Sigmoid colon (tissue), 7 donors: ENCODE data around the gene ARHGAP22. TPM values are rescaled to one million over a fixed set of nuclear protein-coding genes. Genes with fewer than 3 reads are reported as not detected.

Experiments used
- DNase-seq: peaks from one replicate; pipeline ENCODE4 v3.0.0-alpha.2; 2019
- H3K27ac ChIP-seq, 4 donors: fragments of 200-600 bp; sonication (generic); one replicate each; pipeline ENCODE4 v1.5.1; 2016 to 2019; ENCODE audit warnings: mild to moderate bottlenecking in 1 of 4
- H3K27me3 ChIP-seq, 3 donors: fragments of 200-600 bp; sonication (generic); one replicate each; pipeline ENCODE4 v1.5.1; 2019; ENCODE audit warnings: mild to moderate bottlenecking in 1 of 3
- H3K36me3 ChIP-seq, 4 donors: fragments of 200-600 bp; sonication (generic); one replicate each; pipeline ENCODE4 v1.5.1; 2016 to 2019
- H3K4me1 ChIP-seq, 4 donors: fragments of 200-600 bp; sonication (generic); one replicate each; pipeline ENCODE4 v1.5.1; 2017 to 2019
- H3K4me3 ChIP-seq, 4 donors: fragments of 200-600 bp; sonication (generic); one replicate each; pipeline ENCODE4 v1.5.1; 2017 to 2019; ENCODE audit warnings: mild to moderate bottlenecking in 2 of 4, moderate library complexity in 1 of 4
- H3K9me3 ChIP-seq, 4 donors: fragments of 200-600 bp in 3 of 4; sonication (generic) in 3 of 4; one replicate each; pipeline versions ENCODE4 v1.5.1 to v1.6.1; 2013 to 2019
- CTCF ChIP-seq, 4 experiments: fragments of 450-650 bp in 3 of 4; fragments of 200-600 bp in 1 of 4; IDR thresholded peaks; one replicate each; pipeline ENCODE4 v1.5.1; 2016 to 2019; ENCODE audit warnings: antibody characterized with exemption in 4 of 4, mild to moderate bottlenecking in 3 of 4, moderate library complexity in 2 of 4
- EP300 ChIP-seq, 4 donors: sonication (generic); formaldehyde crosslinking; IDR thresholded peaks; one replicate each; pipeline ENCODE4 v1.6.1; 2017; ENCODE audit warnings: antibody characterized with exemption in 4 of 4
- POLR2A ChIP-seq, 2 donors: fragments of 450-650 bp; IDR thresholded peaks; one replicate each; pipeline ENCODE4 v1.6.1; 2016; ENCODE audit warnings: antibody characterized with exemption in 2 of 2, mild to moderate bottlenecking in 2 of 2, moderate library complexity in 2 of 2
- POLR2AphosphoS5 ChIP-seq, 4 donors: sonication (generic); formaldehyde crosslinking; IDR thresholded peaks; one replicate each; pipeline ENCODE4 v1.6.1; 2017; ENCODE audit warnings: antibody characterized with exemption in 4 of 4
- WGBS, 2 donors: extraction: QIAGEN DNeasy Blood & Tissue Kit; methylation state at CpG; one replicate each; pipeline ENCODE4 v1.1.7; 2013; 5-methylcytosine and 5-hydroxymethylcytosine counted together
- intact Hi-C: fragments of 100-400 bp; cut with DNase I; formaldehyde crosslinking; loops from one replicate; pipeline ENCODE4 v1.15.1; 2023
- polyA plus RNA-seq, 3 donors: library from polyadenylated mRNA; stranded (reverse); fragments of 200-250 nt; gene quantifications; one replicate each; pipeline ENCODE4 v1.2.3, GENCODE V29; 2013
- total RNA-seq, 4 donors: library from RNA; depleted of rRNA; stranded (reverse); fragments of >200 nt; gene quantifications; one replicate each; pipeline ENCODE4 v1.1.0, GENCODE V29; 2016
- donor health status: healthy with polysubstance abuse.
- donor health status: Bipolar disorder and iron deficiency.
- donor health status: healthy.

Gene ARHGAP22
- total and polyA plus RNA-seq, 7 donors, result 1.2 to 6.4 (median 3.1) TPM

- no peak for DNase-seq
- WGBS, 2 donors, result 79 to 81% methylated on average over 3 of the region's 3 CpGs
Observed at GRCh38 chr10:48554656-48555055, 50.2 kb downstream of the ARHGAP22 start.

GRCh38 chr10:48554246-48554645 lies 50.6 kb downstream of the ARHGAP22 start:
- H3K9me3 ChIP-seq, result no peaks in the 10 kb centered on the region
- WGBS, 2 donors, result 86 to 94% methylated on average over 3 of the region's 3 CpGs
- H3K4me3 ChIP-seq, result no peak overlapping the region
- no peak for DNase-seq
- H3K4me1 ChIP-seq, result peaks cover 0 to 31% (median 20%) of the 10 kb centered on the region in 4 donors
- intact Hi-C loops, result no loop called here
- no peaks in the 10 kb centered on the region for H3K27me3 ChIP-seq
- H3K27ac ChIP-seq, result peak overlapping the region in 3 of 4 donors; percentile 29 to 58 (median 44)
- TF ChIP-seq POLR2A (IDR thresholded peaks at IDR 0.05) (no peak), EP300 (IDR thresholded peaks at IDR 0.05) (no peak), POLR2AphosphoS5 (IDR thresholded peaks at IDR 0.05) (no peak), CTCF (IDR thresholded peaks at IDR 0.05) (no peak)
- no peaks in the 10 kb centered on the region for H3K36me3 ChIP-seq

More at GRCh38 chr10:48554656-48555055, 50.2 kb downstream of the ARHGAP22 start:
- Histone ChIP-seq H3K9me3 (no peaks in the 10 kb centered on the region), H3K36me3 (no peaks in the 10 kb centered on the region), H3K4me1 (peaks cover 0 to 31% (median 20%) of the 10 kb centered on the region in 4 donors), H3K4me3 (no peak overlapping the region), H3K27ac (peak overlapping the region in 3 of 4 donors; percentile 29 to 58 (median 44)), H3K27me3 (no peaks in the 10 kb centered on the region)
- TF ChIP-seq POLR2AphosphoS5 (IDR thresholded peaks at IDR 0.05), result no peak
- no peak for TF ChIP-seq EP300 (IDR thresholded peaks at IDR 0.05)
- TF ChIP-seq CTCF (IDR thresholded peaks at IDR 0.05), result no peak
- intact Hi-C loops, result no loop called here

- WGBS, 2 donors, result 91 to 92% methylated on average over 13 of the region's 13 CpGs
- Histone ChIP-seq H3K27me3 (no peaks in the 10 kb centered on the region), H3K27ac (no peak overlapping the region), H3K4me1 (peaks cover 0 to 31% (median 20%) of the 10 kb centered on the region in 4 donors), H3K36me3 (no peaks in the 10 kb centered on the region), H3K9me3 (no peaks in the 10 kb centered on the region), H3K4me3 (no peak overlapping the region)
- intact Hi-C loops, result no loop called here
- no peak for TF ChIP-seq CTCF (IDR thresholded peaks at IDR 0.05)
- TF ChIP-seq POLR2A (IDR thresholded peaks at IDR 0.05), result no peak
- no peak for TF ChIP-seq POLR2AphosphoS5 (IDR thresholded peaks at IDR 0.05)
- TF ChIP-seq EP300 (IDR thresholded peaks at IDR 0.05), result no peak
- DNase-seq, result no peak
Observed at GRCh38 chr10:48552946-48553564, 51.8 kb downstream of the ARHGAP22 start.

GRCh38 chr10:48551861-48552591 lies 52.8 kb downstream of the ARHGAP22 start:
- intact Hi-C loops, result loop anchor here (2.0 kb wide), 1 partner anchor 105 kb away; no protein-coding TSS in a partner anchor
- 44 to 46% methylated on average over 7 of the region's 7 CpGs for WGBS, 2 donors
- DNase-seq, result no peak

More at GRCh38 chr10:48551861-48552591, 52.8 kb downstream of the ARHGAP22 start:
- Histone ChIP-seq H3K27ac (no peak overlapping the region), H3K9me3 (no peaks in the 10 kb centered on the region), H3K4me1 (peaks cover 0 to 31% (median 20%) of the 10 kb centered on the region in 4 donors), H3K4me3 (no peak overlapping the region), H3K36me3 (no peaks in the 10 kb centered on the region), H3K27me3 (no peaks in the 10 kb centered on the region)
- TF ChIP-seq POLR2AphosphoS5 (IDR thresholded peaks at IDR 0.05) (no peak), CTCF (IDR thresholded peaks at IDR 0.05) (peak in 3 of 4 experiments; percentile 52 to 67 (median 67))
